H7 (cell line): ENCODE data around the gene ABCC2. TPM values are rescaled to one million over a fixed set of nuclear protein-coding genes. Genes with fewer than 3 reads are reported as not detected.
"Not testable (repeated sequence)": the region's sequence is repeated elsewhere in the genome, so short reads cannot be mapped to it uniquely, and the experiment has no call there.

Experiments used
- DNase-seq: peaks from one replicate; pipeline ENCODE4 v3.0.0; 2012
- H3K27me3 ChIP-seq: 2 replicates; pipeline ENCODE4 v1.6.0; 2011; ENCODE audit warnings: mild to moderate bottlenecking, low read length; ENCODE audit not compliant: control insufficient read depth, insufficient read depth
- H3K36me3 ChIP-seq: replicated peaks from 2 replicates; pipeline ENCODE4 v1.5.1; 2011; ENCODE audit warnings: low read length; ENCODE audit not compliant: control insufficient read depth, insufficient read depth
- H3K4me3 ChIP-seq: 2 replicates; pipeline ENCODE4 v1.5.1; 2011; ENCODE audit warnings: low read depth, mild to moderate bottlenecking, control low read depth, low read length, moderate library complexity; ENCODE audit not compliant: insufficient read depth
- total RNA-seq: library from RNA; depleted of rRNA; stranded (reverse); fragments of >200 nt; shearing (Covaris generic); gene quantifications from 2 replicates; pipeline ENCODE4 v1.2.3, GENCODE V29; 2014; rRNA removed

The ABCC2 gene
- 0.14 and 0.44 TPM in 2 replicates for total RNA-seq

- Histone ChIP-seq H3K27me3 (no peaks in the 10 kb centered on the region), H3K36me3 (no peaks in the 10 kb centered on the region), H3K4me3 (no peak within 1 kb of the TSS)
- DNase-seq: no peak
These were observed at the start of gene ABCC2 for GRCh38 chr10:99782447-99783286. ABCC2 (plus strand) TSS chr10:99782640; CDS start chr10:99782845, 205 bp downstream.

GRCh38 chr10:99733366-99733765 lies 49.1 kb upstream of the ABCC2 start:
- no peak for DNase-seq
- Histone ChIP-seq H3K4me3 (no peak overlapping the region), H3K27me3 (no peaks in the 10 kb centered on the region), H3K36me3 (peaks cover 5% of the 10 kb centered on the region)

- H3K4me3 ChIP-seq, DNase-seq, H3K27me3 ChIP-seq, H3K36me3 ChIP-seq: not testable (repeated sequence)
These were observed 48.3 kb upstream of the ABCC2 start for GRCh38 chr10:99734111-99734510.

GRCh38 chr10:99740260-99740659 lies 42.2 kb upstream of the ABCC2 start:
- Histone ChIP-seq H3K36me3 (peaks cover 19% of the 10 kb centered on the region), H3K27me3 (no peaks in the 10 kb centered on the region), H3K4me3 (no peak overlapping the region)
- DNase-seq: no peak

DNA sequence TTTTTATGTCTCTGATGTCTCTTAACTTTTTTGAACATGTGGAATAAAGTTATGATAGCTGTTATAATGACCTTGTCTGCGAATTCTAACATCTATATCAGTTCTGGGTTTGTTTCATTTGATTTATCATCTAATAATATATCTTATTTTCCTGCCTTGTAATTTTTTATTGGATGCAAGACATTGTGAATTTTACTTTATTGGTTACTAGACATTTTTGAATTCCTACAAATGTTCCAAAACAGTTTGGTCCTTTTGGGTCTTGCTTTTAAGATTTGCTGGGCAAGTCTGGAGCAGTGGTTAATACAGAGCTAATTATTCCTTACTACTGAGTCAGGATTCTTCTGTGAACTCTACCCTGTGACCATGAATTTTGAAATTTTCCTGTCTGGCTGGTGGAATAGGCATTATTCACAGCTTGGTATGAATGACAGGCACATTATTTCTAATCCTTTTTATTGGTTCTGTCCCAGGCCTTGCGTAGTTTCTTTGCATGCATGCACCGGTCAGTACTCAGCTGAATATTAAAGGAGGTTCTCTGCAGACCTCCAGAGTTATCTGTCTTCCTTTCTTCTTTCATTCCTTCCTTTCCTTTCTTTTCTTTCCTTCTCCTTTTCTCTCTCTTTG lies 41.4 kb upstream of the ABCC2 start:
- no peak for DNase-seq
- Histone ChIP-seq H3K36me3 (peaks cover 20% of the 10 kb centered on the region), H3K27me3 (no peaks in the 10 kb centered on the region), H3K4me3 (no peak overlapping the region)

GRCh38 chr10:99742254-99742653 lies 40.2 kb upstream of the ABCC2 start:
- H3K27me3 ChIP-seq: no peaks in the 10 kb centered on the region
- H3K4me3 ChIP-seq: no peak overlapping the region
- DNase-seq: no peak
- H3K36me3 ChIP-seq: peaks cover 24% of the 10 kb centered on the region

DNA sequence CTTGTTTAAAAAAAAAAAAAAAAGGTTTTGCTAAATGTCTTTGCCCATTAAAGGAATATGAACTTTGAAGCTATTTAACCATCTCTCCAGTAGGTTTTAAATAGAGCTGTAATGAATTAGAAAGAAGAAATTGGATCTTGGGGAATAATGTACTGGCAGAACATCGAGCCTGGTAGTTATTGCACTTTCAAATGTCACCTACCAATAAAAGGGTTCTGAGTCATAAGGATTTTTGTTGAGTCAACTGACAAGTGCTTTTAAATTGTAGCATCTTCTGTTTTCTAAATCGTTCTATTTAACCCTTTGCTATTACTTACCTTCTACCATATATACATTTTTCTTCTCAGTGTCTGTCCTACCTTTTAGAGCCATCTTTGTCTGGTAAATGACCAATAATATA lies 39.7 kb upstream of the ABCC2 start:
- Histone ChIP-seq H3K36me3 (peaks cover 25% of the 10 kb centered on the region), H3K27me3 (no peaks in the 10 kb centered on the region), H3K4me3 (no peak overlapping the region)
- no peak for DNase-seq

GRCh38 chr10:99743841-99744240 lies 38.6 kb upstream of the ABCC2 start:
- no peak overlapping the region for H3K4me3 ChIP-seq
- no peak for DNase-seq
- peaks cover 29% of the 10 kb centered on the region for H3K36me3 ChIP-seq
- no peaks in the 10 kb centered on the region for H3K27me3 ChIP-seq

DNA sequence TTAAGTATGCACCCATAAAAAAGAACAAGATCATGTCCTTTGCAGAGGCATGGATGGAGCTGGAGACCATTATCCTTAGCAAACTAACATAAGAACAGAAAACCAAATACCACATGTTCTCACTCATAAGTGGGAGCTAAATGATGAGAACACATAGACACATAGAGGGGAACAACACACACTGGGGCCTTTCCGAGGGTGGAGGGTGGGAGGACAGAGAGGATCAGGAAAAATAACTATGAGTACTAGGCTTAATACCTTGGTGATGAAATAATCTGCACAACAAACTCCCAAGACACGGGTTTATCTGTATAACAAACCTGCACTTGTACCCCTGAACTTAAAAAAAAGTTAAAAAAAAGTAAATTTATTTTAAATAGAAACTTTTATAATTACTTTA lies 36.3 kb upstream of the ABCC2 start:
- peaks cover 26% of the 10 kb centered on the region for H3K36me3 ChIP-seq
- DNase-seq, H3K27me3 ChIP-seq, H3K4me3 ChIP-seq: not testable (repeated sequence)

GRCh38 chr10:99748823-99749451 lies 33.5 kb upstream of the ABCC2 start:
- peaks cover 22% of the 10 kb centered on the region for H3K36me3 ChIP-seq
- no peak overlapping the region for H3K4me3 ChIP-seq
- H3K27me3 ChIP-seq: no peaks in the 10 kb centered on the region
- no peak for DNase-seq

DNA sequence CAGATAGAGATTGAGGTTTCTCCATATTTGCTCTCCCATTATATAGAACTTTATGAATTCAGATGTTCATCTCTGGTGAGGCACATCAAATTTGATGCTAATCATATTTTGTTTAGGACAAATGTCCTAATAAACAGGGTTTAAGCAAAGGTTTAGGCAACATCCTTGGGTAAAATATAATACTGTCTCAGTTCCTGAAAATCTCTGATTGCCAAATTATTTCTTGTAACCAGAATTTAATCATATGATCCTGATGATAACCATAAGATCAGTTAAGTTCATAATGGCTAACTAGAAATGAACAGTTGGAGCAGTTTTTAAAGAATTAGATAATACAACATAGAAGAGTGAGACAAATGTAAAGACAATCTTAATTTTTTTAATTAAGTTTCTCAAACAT lies 31.8 kb upstream of the ABCC2 start:
- Histone ChIP-seq H3K4me3 (no peak overlapping the region), H3K36me3 (peaks cover 20% of the 10 kb centered on the region), H3K27me3 (no peaks in the 10 kb centered on the region)
- DNase-seq: no peak

DNA sequence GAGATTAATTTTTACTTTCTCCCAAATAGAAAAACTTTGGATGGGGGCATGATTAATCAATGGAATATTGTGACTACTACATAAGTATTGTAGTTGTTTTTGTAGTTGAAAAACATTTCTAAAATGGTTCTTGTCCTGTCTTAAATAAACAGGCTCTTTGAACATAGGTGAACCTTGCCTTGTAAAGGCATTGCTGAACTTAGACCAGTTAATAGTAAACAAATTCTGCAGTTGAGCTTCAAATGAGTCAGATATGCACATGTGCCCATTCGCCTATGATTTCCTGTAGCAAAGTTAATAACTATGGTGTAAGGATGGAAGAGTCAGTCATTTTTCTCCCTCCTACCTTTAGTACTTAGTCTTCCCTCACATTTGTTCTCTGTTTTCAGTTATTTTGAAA lies 27.8 kb upstream of the ABCC2 start:
- H3K4me3 ChIP-seq: no peak overlapping the region
- no peak for DNase-seq
- H3K36me3 ChIP-seq: peaks cover 16% of the 10 kb centered on the region
- no peaks in the 10 kb centered on the region for H3K27me3 ChIP-seq

DNA sequence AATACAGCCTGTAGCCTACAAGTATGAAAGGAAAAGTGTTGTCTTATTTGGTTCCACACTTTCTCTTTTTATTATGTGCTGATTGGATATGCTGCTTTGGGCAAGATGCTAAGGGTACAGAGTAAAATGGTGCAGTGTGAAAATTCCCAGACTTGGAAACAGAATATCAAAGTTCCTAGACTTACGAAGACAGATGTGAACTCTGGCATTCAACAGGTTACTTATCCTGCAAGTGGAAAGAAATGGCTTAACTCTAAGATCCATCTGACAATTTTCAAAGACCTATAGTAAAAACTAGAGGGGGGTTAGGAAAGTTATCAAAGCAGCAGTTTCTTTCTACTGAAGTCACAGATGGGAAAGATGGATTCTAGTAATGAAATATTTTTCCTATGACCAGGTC lies 26.3 kb upstream of the ABCC2 start:
- Histone ChIP-seq H3K4me3 (no peak overlapping the region), H3K36me3 (peaks cover 15% of the 10 kb centered on the region), H3K27me3 (no peaks in the 10 kb centered on the region)
- no peak for DNase-seq

DNA sequence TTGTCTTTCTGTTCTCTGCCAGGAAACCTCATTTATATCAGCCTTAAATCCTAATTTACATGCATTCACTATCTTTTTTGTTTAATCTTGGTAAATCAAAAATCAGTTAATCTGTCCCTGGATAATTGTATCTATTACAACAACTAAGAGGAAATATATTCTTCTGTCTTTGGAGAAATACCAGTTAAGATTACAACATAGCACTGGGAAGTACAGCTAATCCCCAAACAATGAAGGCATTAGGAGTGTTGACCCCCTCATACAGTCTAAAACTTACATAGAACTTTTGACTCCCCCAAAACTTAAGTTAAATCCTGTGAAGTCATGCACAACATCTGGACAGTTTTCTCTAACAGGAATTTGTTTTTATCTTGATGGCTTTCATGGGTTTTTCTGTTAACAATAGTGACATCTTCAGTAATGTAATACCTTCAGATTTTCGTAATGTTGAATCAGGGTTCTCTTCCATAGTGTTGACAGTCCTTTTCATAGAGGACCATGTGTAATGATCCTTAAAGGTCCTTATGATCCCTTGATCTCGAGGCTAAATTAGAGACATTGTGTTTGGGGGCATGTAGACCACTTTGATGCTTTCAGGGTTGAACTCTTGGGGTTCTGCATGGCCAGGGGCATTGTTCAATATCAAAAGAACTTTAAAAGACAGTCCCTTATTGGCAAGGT lies 24.1 kb upstream of the ABCC2 start:
- H3K36me3 ChIP-seq: peaks cover 12% of the 10 kb centered on the region
- no peak for DNase-seq
- no peaks in the 10 kb centered on the region for H3K27me3 ChIP-seq
- no peak overlapping the region for H3K4me3 ChIP-seq
